Epithelial cell of prostate (primary cell): Measurements from ENCODE around the gene PSMA5.
"Not testable (repeated sequence)": the region's sequence is repeated elsewhere in the genome, so short reads cannot be mapped to it uniquely, and the experiment has no call there.

ENCODE experiments used
- DNase-seq: peaks from one replicate; pipeline ENCODE4 v3.0.0-alpha.2; 2011; ENCODE audit warnings: low read depth, low spot score
- H3K27ac ChIP-seq: fragments of 450-650 bp; 2 replicates; pipeline ENCODE4 v1.5.1; 2017; ENCODE audit warnings: mild to moderate bottlenecking

Gene PSMA5

DNA sequence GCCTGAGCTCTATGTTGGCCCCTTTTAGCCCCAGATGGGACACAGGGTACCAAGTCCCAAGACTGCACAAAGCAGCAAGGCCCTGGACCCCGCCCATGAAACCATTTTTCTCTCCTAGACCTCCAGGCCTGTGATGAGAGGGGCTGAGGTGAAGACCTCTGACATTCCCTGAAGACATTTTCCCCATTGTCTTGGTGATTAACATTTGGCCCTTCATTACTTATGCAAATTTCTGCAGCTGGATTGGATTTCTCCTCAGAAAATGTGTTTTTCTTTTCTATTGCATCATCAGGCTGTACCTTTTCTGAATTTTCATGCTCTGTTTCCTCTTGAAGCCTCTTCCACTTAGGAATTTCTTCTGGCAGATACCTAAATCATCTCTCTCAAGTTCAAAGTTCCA is 8.2 kb upstream of the PSMA5 start:
- H3K27ac ChIP-seq: no peak overlapping the region
- DNase-seq: no peak

DNA sequence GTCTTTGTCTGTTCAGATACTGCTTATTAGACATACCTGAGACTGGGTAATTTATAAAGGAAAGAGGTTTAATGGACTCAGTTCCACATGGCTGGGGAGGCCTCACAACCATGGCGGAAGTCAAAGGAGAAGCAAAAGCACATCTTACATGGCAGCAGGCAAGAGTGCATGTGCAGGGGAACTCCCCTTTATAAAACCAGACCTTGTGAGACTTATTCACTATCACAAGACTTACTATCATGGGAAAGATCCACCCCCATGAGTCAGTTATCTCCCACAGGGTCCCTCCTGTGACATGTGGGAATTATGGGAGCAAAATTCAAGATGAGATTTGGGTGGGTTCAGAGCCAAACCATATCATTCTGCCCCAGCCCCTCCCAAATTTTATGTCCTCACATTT is 7.1 kb upstream of the PSMA5 start:
- H3K27ac ChIP-seq: no peak overlapping the region
- DNase-seq: no peak

- DNase-seq: no peak
- H3K27ac ChIP-seq: no peak overlapping the region
Observed at GRCh38 chr1:109432336-109432735, 6.1 kb upstream of the PSMA5 start.

DNA sequence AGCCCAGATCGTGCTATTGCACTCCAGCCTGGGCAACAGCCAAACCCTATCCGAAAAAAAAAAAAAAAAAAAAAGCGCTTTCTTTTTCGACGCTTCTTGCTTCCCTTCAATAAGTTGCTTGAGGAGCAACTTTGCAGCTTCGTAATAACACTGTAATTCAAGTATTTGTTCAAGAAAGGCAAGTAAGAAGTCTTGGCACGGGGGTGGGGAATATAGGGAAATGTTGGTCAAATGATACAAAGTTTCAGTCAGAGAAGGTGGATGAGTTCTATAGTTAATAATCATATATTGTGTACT is 871 bp upstream of the PSMA5 start:
- H3K27ac ChIP-seq: peak overlapping the region; percentile 88
- no peak for DNase-seq

- DNase-seq: no peak
- H3K27ac ChIP-seq: peak overlapping the region; percentile 88
Observed at GRCh38 chr1:109425391-109426280, 612 bp downstream of the PSMA5 start.

DNA sequence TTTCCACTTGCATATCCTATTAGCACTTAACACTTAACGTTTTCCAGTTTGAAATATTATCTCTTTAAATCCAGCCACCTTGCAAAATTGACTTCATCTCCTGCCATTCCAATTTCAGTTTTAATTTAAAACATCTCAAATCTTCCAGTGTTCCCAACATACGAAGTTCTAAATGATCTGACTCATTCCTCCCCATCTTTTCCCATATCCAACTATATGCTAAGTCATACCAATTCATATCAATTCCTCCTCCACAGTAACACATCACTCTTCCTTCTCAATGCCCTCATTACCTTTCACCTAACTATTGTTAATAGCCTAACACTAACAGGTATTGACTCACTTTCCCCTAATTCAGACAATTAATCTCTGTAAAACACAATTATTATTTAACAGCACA is 2.8 kb downstream of the PSMA5 start:
- H3K27ac ChIP-seq: no peak overlapping the region
- no peak for DNase-seq

- no peak overlapping the region for H3K27ac ChIP-seq
- no peak for DNase-seq
Observed at GRCh38 chr1:109412551-109412950, 13.7 kb downstream of the PSMA5 start.

GRCh38 chr1:109404838-109405237 is 21.4 kb downstream of the PSMA5 start:
- H3K27ac ChIP-seq: no peak overlapping the region
- no peak for DNase-seq

GRCh38 chr1:109402025-109402424 is 24.2 kb downstream of the PSMA5 start:
- H3K27ac ChIP-seq: no peak overlapping the region

DNA sequence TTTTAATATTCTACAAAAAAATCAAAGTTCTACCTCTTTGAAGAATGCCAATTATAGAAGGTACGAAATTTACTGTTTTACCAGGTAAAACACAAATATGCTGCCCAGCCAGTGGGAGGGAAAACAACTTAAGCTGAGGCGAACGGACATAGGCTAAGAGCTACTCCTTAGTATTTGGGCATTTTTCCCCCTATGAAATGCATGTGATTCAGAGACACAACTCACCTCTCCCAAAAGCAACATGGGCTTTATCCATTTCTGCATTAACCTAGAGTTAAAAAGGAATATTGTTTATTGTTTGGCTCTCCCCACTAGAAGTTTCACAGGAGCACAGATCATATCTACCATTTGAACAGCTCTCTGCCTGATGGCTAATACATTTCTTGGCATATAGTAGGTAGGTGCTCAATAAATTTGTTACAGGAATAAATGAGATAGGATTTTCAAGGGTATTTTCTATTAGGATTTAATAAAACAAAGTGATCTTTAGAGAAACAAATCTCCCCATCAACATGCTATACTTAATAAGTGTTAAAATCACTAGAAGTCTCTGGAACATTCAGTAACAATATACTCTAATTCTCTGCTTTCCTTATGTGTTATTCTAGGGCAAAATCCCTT is 26.1 kb downstream of the PSMA5 start:
- DNase-seq: no peak
- H3K27ac ChIP-seq: no peak overlapping the region

More at GRCh38 chr1:109402025-109402424, 24.2 kb downstream of the PSMA5 start:
- DNase-seq: no peak

GRCh38 chr1:109399326-109399957 is 26.8 kb downstream of the PSMA5 start:
- H3K27ac ChIP-seq: peak overlapping the region; percentile 20
- DNase-seq: no peak

DNA sequence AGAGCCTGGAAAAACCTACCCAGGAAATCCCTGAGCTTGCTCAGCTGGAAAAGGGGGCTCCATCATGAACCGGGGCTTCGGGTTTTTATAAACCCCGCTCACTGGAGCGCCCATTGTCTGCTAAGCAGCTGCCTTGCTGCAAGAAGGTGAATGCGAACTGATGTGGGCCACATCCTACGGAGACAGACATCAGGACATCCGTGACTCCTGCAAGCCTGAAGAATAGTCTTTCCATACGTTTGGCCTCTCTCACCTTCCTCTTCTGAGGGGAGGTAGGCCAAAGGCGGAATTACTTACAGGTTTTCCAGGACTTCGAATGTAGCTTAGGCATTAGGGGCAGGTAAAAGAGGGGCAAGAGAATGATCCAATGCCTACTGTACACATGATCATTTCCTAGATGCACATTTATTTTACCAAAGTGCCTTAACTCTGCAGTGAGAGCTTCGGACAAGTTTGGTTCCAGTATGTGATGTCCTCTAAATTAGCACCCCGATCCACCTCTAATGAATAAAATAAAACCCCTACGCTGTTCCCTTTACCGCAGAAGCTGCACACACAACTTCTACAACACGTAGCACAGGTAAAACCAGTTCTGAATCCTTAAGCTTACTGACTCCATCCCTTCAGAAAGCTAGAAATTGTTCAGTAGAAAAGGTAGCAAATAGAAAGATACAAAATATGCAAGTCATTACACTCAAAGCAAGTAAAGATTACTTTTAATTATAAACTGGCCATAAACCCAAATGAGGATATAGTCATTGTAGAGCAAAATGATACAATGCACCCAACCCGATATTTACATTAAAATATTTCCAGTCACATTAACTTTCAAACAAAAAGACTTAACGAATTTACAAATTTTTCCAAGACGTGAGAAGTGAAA is 27.7 kb downstream of the PSMA5 start:
- peak; percentile 27 for DNase-seq
- H3K27ac ChIP-seq: peak overlapping the region; percentile 20

DNA sequence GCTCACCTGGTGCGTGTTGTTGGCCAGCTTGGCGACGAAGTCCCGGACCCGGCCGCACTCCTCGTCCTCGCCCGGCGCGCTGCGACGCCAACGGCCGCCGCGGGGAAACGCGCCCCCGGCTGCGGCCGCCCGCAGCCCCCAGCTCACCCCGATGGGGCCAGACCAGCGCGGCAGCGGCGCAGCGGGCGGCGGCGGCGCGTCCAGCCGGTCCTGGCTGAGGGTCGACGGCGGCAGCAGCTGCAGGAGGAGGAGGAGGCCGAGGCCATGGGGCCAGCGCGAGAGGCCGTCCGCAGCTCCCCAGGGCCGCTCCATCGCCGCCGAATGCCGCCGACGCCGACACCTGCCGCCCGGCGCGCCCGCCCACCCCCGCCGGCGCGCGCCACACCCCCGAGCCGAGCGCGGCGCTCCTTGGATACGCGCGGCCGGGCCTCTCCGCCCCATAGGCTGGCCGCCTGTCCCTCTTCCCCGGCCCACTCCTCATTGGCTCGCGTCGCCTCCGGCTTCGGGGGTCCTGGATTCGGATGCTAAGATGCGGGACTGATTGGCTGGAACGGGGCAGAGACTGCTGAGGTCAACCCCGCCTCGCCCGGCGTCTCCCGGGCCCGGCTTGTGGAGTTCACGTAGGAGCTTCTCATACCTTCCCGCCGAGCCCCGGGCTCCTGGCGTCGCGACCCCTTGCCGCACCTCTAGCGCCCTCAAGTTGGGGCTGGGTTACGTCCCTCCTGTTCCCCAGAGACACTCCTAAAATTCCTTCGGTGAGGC is 28.5 kb downstream of the PSMA5 start, which contains the start of gene SORT1:
SORT1 (minus strand) TSS at position 338 of the 762 bp plus-strand sequence; CDS start at position 312, 26 bp downstream.
- H3K27ac ChIP-seq: peak within 1 kb of the TSS; percentile 20
- DNase-seq: no peak

DNA sequence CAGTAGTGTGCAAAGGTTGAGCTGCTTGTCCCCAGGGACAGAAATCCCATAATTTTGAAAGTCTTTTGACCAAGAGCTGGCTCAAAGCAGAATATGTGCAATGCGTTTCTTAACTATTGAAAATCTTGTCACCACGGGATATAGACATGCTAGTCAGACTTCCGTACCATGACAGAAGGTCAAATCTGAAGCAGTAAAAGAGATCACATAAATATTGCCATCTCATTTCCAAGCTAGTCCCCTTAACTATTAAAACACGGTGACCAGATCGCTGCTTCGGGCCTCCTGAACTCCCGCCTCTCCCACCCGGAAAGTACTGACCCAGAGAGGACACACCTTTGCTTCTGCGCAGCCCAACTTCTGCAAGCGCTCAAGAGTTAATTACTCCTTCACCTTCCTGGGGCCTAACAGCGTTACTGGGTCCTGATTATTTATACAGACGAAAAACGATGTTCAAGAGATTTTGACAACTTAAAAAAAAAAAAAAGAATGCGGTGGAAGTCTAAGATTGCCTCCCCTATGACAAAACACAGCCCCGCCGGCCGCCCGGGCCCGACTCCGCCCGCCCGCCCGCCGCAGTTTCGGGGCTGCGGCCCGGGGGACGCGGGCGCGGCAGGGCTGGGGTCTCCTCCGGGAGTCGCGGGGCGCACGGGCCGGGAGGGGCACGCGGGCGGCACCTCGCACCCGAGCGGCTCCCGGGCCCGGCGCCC is 29.2 kb downstream of the PSMA5 start:
- DNase-seq: no peak
- H3K27ac ChIP-seq: no peak overlapping the region

DNA sequence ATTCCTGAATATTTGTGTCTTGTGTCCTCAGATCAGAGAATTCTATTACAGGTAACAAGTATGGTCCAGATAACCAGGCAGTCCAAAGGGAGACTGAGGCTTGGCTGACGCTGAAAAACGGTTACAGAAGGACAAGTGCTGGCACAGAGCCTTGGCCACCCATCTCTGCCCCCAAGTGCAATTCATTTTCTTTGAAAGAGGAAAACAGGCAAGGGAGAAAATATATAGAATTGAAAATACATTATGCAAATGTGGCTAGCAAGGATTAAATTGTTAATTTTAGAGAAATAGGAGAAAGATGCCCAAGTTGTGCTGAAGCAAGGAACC is 29.8 kb downstream of the PSMA5 start:
- no peak overlapping the region for H3K27ac ChIP-seq
- DNase-seq: no peak

- no peak for DNase-seq
Observed at GRCh38 chr1:109395602-109396512, 30.4 kb downstream of the PSMA5 start.

DNA sequence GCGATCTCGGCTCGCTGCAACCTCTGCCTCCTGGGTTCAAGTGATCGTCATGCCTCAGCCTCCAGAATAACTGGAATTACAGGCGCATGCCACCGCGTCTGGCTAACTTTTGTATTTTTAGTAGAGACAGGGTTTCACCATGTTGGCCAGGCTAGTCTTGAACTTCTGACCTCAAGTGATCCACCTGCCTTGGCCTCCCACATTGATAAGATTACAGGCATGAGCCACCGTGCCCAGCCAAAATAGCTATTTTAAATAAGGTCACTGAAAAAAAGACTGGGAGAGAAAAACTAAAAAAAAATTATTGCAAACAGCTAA is 31.0 kb downstream of the PSMA5 start:
- not testable (repeated sequence) for DNase-seq, H3K27ac ChIP-seq

More at GRCh38 chr1:109395602-109396512, 30.4 kb downstream of the PSMA5 start:
- H3K27ac ChIP-seq: no peak overlapping the region

GRCh38 chr1:109394591-109395281 is 31.5 kb downstream of the PSMA5 start:
- DNase-seq: no peak
- H3K27ac ChIP-seq: no peak overlapping the region
